HG02798 (cell line): ENCODE results near the gene ACTBL2.

Experiments used
- ATAC-seq: cut with Tn5 transposase; IDR thresholded peaks from one replicate; pipeline ENCODE4 v1.9.1; 2021; ENCODE audit warnings: mild to moderate bottlenecking; ENCODE audit not compliant: unreplicated experiment, poor library complexity

ACTBL2 gene

GRCh38 chr5:57452885-57453284 lies 29.7 kb downstream of the ACTBL2 start:
- ATAC-seq: no peak

- no peak for ATAC-seq
Observed at GRCh38 chr5:57450991-57451876, 31.4 kb downstream of the ACTBL2 start.

GRCh38 chr5:57448751-57449150 lies 33.9 kb downstream of the ACTBL2 start:
- ATAC-seq: no peak

- ATAC-seq: no peak
Observed at GRCh38 chr5:57448287-57448686, 34.3 kb downstream of the ACTBL2 start.

- ATAC-seq: no peak
Observed at GRCh38 chr5:57447658-57448057, 35.0 kb downstream of the ACTBL2 start.

GRCh38 chr5:57446966-57447365 lies 35.6 kb downstream of the ACTBL2 start:
- no peak for ATAC-seq

GRCh38 chr5:57445705-57446037 lies 36.9 kb downstream of the ACTBL2 start:
- ATAC-seq: no peak

- ATAC-seq: no peak
Observed at GRCh38 chr5:57445006-57445704, 37.5 kb downstream of the ACTBL2 start.

GRCh38 chr5:57442080-57442839 lies 40.4 kb downstream of the ACTBL2 start:
- ATAC-seq: peak; percentile 40

GRCh38 chr5:57441557-57441956 lies 41.1 kb downstream of the ACTBL2 start:
- no peak for ATAC-seq

GRCh38 chr5:57439601-57440000 lies 43.0 kb downstream of the ACTBL2 start:
- no peak for ATAC-seq

- ATAC-seq: no peak
Observed at GRCh38 chr5:57437976-57438805, 44.4 kb downstream of the ACTBL2 start.

- ATAC-seq: no peak
Observed at GRCh38 chr5:57436586-57436985, 46.0 kb downstream of the ACTBL2 start.

- ATAC-seq: no peak
Observed at GRCh38 chr5:57435701-57436134, 46.9 kb downstream of the ACTBL2 start.

GRCh38 chr5:57434683-57435082 lies 47.9 kb downstream of the ACTBL2 start:
- ATAC-seq: no peak

- ATAC-seq: no peak
Observed at GRCh38 chr5:57434227-57434640, 48.4 kb downstream of the ACTBL2 start.

GRCh38 chr5:57432876-57433275 lies 49.7 kb downstream of the ACTBL2 start:
- ATAC-seq: no peak

GRCh38 chr5:57431759-57432158 lies 50.9 kb downstream of the ACTBL2 start:
- no peak for ATAC-seq
